GM19043 (cell line): ENCODE results near the gene CNGA3.
"Not testable (repeated sequence)": the region's sequence is repeated elsewhere in the genome, so short reads cannot be mapped to it uniquely, and the experiment has no call there.

Experiments used
- ATAC-seq: cut with Tn5 transposase; IDR thresholded peaks from one replicate; pipeline ENCODE4 v1.9.1; 2021; ENCODE audit warnings: low read depth; ENCODE audit not compliant: unreplicated experiment

The CNGA3 gene

DNA sequence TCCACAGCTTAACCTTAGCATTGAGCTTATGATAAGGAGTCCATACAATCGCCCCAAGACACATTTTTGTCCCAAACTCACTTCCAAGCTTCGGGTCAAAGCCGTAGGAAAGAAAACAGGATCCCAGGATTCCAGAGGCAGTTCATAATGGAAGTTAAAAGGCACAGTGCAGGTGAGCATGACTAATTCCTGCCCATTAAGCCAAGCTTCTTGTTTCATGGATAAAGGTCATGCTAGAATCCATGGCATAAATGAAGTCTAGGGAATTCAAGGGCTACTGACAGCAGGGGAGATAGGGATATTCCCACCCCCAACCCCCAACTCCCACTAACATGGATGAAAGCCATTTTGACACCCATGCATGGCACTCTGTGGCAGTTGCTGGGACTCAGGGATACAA is 88.2 kb downstream of the CNGA3 start:
- ATAC-seq: no peak

GRCh38 chr2:98435670-98436069 is 89.4 kb downstream of the CNGA3 start:
- not testable (repeated sequence) for ATAC-seq

GRCh38 chr2:98436734-98437133 is 90.5 kb downstream of the CNGA3 start:
- ATAC-seq: no peak

GRCh38 chr2:98438190-98439133 is 92.2 kb downstream of the CNGA3 start:
- ATAC-seq: peak; percentile 86

GRCh38 chr2:98441706-98442450 is 95.6 kb downstream of the CNGA3 start:
- ATAC-seq: no peak

GRCh38 chr2:98442488-98442887 is 96.2 kb downstream of the CNGA3 start:
- ATAC-seq: no peak

DNA sequence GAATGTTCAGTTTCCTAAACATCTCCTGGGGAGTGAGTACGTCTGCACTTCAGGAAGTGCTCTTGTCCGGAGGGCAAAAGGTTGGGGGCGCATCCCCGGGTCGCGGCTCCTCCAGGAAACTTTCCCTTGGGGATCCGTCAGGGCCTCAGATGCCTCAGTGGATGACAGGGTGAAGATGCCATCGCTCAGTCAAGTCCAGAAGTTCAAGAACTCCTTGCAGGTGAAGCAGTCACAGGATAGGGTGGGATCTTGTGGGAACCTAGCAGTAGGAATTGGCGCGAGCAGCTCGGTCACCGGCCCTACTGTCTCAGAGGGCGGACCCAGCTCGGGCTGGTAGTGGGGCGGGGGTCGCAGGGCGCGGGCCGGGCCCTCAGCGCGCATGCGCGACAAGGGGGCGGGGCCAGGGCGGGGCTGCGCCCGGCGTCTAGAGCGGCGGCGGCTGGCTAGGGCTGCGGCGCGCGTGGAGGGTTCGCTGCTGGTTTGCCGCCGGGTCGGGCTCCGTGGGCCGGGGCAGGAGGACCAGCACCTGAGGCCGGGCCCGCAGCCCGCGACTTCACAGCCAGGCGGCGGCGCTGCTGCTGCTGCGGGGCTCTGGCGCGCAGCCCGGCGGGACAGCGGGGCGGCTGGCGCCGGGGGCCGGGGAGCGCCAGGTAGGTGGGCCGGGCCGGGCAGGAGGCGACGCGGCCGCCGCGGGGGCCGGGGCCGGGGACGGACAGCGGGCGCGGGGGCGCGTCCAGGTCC is 98.3 kb downstream of the CNGA3 start, which contains the start of gene INPP4A:
TSS of gene INPP4A (plus strand) at position 423 of the 741 bp plus-strand sequence. CDS start 75,191 bp downstream, outside the sequence.
- peak; percentile 68 for ATAC-seq

DNA sequence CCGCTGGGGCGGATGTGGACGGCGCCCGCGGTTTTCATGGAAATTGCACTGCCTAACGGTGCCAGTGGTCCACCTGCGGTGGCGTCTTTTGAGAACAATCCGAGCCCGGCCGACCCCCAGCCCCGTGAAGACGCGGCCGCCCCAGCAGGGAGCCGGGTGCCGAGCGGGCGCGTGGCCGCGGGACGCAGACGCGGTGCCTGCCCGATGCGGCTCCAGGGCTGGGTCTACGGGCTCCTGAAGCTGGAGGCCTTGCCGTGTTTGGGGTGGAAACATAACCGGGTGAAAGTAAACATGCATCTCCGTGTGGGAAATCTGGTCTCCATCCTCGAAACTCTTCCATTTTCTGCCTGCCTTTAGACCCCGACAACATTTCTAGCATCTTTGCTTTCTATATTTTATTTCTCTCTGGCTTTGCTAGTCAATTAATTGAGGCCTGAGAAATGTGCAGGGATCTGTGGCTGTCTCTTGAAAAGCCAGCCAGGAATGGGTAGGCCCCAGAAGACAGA is 99.0 kb downstream of the CNGA3 start:
- ATAC-seq: no peak

DNA sequence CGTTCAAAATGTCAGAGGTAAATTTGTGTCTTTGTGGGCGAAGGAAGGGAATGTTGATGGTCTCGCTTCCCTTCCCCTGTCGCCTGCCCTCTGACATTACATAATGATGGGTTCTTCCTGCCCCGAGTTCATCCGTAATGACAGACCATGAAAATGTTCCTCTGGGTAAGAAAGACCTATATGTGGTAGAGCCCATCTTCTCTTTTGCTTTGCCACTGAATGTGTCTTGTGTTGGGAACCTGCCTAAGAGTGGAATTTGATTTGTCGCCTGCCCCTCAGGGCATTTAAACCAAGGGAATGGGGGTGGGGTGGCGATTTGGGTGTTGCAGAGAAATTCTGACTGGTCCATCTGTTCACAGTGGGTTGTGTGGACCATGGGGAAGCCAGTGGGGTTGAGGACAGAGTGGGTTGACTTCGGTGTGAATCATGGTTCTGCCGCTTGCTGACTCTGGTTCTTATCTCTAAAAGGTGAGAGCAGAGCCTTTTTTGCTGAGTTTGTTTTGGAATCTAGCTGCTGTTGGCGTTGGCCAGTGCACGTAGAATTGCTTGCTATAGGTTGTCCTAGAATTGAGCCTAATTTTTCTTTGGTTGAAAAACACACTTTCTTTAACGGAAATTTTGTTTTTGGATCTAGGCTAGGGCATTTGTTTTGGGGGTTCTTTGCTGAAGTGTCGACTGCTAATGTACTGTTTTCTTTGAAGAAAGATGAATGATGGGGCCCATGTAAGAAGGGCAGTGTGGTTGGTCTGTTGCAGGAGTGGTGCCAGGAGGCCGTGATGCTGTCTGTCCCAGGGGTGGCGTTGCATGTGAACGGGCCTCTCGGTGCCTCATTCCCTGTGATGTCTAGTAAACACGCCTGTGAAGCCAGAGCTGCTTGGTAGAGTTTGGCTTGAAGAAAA is 99.7 kb downstream of the CNGA3 start:
- no peak for ATAC-seq

DNA sequence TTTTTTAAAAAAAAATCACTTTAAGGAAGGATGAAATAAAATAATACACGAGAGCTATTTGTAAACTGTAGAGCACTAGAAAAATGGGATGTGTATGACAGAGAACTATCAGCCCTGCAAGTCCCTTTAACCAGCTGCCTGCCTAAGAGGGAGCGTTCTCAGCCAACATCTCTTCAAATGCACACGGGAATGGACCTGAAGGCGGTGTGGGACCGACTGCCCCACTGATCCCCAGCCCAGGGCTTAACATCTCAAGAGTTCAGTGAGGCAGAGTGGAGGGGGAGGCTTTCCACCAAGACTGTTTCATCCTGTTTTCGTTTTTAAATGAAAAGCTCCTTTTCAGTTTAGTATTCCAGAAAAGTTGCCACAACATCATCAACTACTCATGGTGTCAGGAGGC is 100.6 kb downstream of the CNGA3 start:
- no peak for ATAC-seq
